Measurements from ENCODE around the gene DYSF. TPM values are rescaled to one million over a fixed set of nuclear protein-coding genes. Genes with fewer than 3 reads are reported as not detected.

Gene DYSF
- total and polyA plus RNA-seq, 2 donors from 2014 or later: 11.3 to 19.8 TPM

DNA sequence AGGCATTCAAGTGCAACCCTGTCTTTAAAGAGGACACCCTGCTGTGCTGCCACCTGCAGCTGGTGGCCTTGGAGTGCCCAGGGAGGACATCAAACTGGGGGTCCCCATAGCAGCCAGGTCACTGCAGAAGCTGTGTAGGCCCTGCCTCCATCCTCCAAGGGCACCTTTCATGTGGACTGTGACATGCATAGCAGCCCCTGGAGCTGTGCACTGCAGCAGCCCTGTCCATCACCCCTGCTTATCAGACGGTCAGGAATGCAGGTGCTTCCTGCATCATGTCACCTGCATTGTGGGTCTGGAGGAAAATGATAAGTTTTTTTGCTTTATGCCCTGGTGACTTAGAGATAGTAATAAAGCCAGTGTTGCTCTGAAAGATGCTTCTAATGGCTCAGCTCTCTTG is 155.7 kb downstream of the DYSF start:
- FAIRE-seq (no peak), DNase-seq (peak in 2 of 5 donors; percentile 19 to 26)
- no peaks in the 10 kb centered on the region for H3K27me3 ChIP-seq (ENCODE audit: control insufficient read depth, insufficient read depth, low read length)
- no peak overlapping the region for H3K4me3 ChIP-seq (ENCODE audit: low read length in 3 of 3)
- no peaks in the 10 kb centered on the region for H3K9me3 ChIP-seq (ENCODE audit: control insufficient read depth in 2 of 3, insufficient read depth in 1 of 3, low read length in 3 of 3)
- peaks cover 0 to 2% (median 0%) of the 10 kb centered on the region in 3 donors for H3K4me1 ChIP-seq (ENCODE audit: control insufficient read depth in 2 of 3, insufficient read depth in 2 of 3, low read depth in 1 of 3, low read length in 3 of 3)
- no peaks in the 10 kb centered on the region for H3K36me3 ChIP-seq (ENCODE audit: control insufficient read depth in 2 of 3, insufficient read depth in 3 of 3, low read length in 3 of 3)
- no peak overlapping the region for H3K9ac ChIP-seq (ENCODE audit: low read length in 3 of 3)
- intact Hi-C loops (cut with DNase I): no loop called here
- TF ChIP-seq CTCF (IDR thresholded peaks at IDR 0.05; ENCODE audit: borderline replicate concordance, extremely low read depth, insufficient read depth): no peak
- H3K27ac ChIP-seq (ENCODE audit: low read depth in 2 of 2, low read length in 2 of 2): no peak overlapping the region

DNA sequence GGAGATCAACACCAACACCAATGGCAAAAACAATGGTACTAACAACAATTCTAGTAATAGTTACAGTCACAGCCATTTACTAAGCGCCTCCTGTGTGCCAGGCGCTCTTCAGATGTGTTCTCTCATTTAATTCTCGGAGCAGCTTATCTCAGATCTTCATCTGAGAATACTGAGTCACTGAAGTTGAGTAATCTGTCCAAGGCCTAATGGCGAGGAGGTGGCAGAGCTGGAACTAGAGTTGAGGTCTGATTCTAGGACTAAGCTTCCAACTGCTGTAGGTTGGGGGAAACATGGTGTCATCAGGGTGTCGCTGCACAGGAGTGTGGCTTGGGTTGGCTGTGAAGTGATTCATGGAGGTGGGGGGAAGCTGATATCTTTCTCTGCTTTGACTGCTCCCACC is 156.1 kb downstream of the DYSF start:
- H3K4me3 ChIP-seq (ENCODE audit: low read length in 3 of 3): no peak overlapping the region
- H3K4me1 ChIP-seq (ENCODE audit: control insufficient read depth in 2 of 3, insufficient read depth in 2 of 3, low read depth in 1 of 3, low read length in 3 of 3): peaks cover 0 to 3% (median 0%) of the 10 kb centered on the region in 3 donors
- DNase-seq: peak in 1 of 5 donors; percentile 18
- no peaks in the 10 kb centered on the region for H3K9me3 ChIP-seq (ENCODE audit: control insufficient read depth in 2 of 3, insufficient read depth in 1 of 3, low read length in 3 of 3)
- intact Hi-C loops (cut with DNase I): no loop called here
- no peaks in the 10 kb centered on the region for H3K36me3 ChIP-seq (ENCODE audit: control insufficient read depth in 2 of 3, insufficient read depth in 3 of 3, low read length in 3 of 3)
- FAIRE-seq: no peak
- no peak for TF ChIP-seq CTCF (IDR thresholded peaks at IDR 0.05; ENCODE audit: borderline replicate concordance, extremely low read depth, insufficient read depth)
- no peaks in the 10 kb centered on the region for H3K27me3 ChIP-seq (ENCODE audit: control insufficient read depth, insufficient read depth, low read length)
- no peak overlapping the region for H3K27ac ChIP-seq (ENCODE audit: low read depth in 2 of 2, low read length in 2 of 2)
- H3K9ac ChIP-seq (ENCODE audit: low read length in 3 of 3): no peak overlapping the region

DNA sequence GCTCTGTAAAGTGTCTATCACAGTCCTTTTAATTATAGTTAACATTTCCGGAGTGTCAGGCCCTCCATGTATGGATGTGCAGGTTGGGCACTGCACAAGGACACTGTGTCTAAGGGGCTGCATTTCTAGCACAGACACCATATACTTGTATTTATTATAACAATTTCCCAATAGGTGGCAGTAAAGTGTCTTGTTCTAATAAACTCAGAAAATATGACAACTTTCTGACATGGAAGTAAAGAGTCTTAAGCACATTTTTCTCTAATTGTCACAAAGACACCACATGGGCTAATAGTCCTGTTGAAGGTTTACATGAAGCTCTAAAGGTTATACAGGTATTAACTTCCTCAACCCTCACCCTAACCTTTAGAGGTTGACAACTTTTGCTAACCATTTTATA is 156.6 kb downstream of the DYSF start:
- peak in 1 of 5 donors; percentile 65 for DNase-seq
- Histone ChIP-seq H3K4me3 (ENCODE audit: low read length in 3 of 3) (no peak overlapping the region), H3K4me1 (ENCODE audit: control insufficient read depth in 2 of 3, insufficient read depth in 2 of 3, low read depth in 1 of 3, low read length in 3 of 3) (peaks cover 0 to 4% (median 0%) of the 10 kb centered on the region in 3 donors), H3K27me3 (ENCODE audit: control insufficient read depth, insufficient read depth, low read length) (no peaks in the 10 kb centered on the region), H3K36me3 (ENCODE audit: control insufficient read depth in 2 of 3, insufficient read depth in 3 of 3, low read length in 3 of 3) (no peaks in the 10 kb centered on the region), H3K27ac (ENCODE audit: low read depth in 2 of 2, low read length in 2 of 2) (no peak overlapping the region), H3K9ac (ENCODE audit: low read length in 3 of 3) (no peak overlapping the region), H3K9me3 (ENCODE audit: control insufficient read depth in 2 of 3, insufficient read depth in 1 of 3, low read length in 3 of 3) (no peaks in the 10 kb centered on the region)
- no peak for FAIRE-seq
- no peak for TF ChIP-seq CTCF (IDR thresholded peaks at IDR 0.05; ENCODE audit: borderline replicate concordance, extremely low read depth, insufficient read depth)
- intact Hi-C loops (cut with DNase I): no loop called here

- Histone ChIP-seq H3K27ac (ENCODE audit: low read depth in 2 of 2, low read length in 2 of 2) (no peak overlapping the region), H3K9me3 (ENCODE audit: control insufficient read depth in 2 of 3, insufficient read depth in 1 of 3, low read length in 3 of 3) (no peaks in the 10 kb centered on the region), H3K9ac (ENCODE audit: low read length in 3 of 3) (no peak overlapping the region), H3K4me1 (ENCODE audit: control insufficient read depth in 2 of 3, insufficient read depth in 2 of 3, low read depth in 1 of 3, low read length in 3 of 3) (peaks cover 0 to 10% (median 0%) of the 10 kb centered on the region in 3 donors), H3K36me3 (ENCODE audit: control insufficient read depth in 2 of 3, insufficient read depth in 3 of 3, low read length in 3 of 3) (no peaks in the 10 kb centered on the region), H3K4me3 (ENCODE audit: low read length in 3 of 3) (no peak overlapping the region), H3K27me3 (ENCODE audit: control insufficient read depth, insufficient read depth, low read length) (no peaks in the 10 kb centered on the region)
- FAIRE-seq: no peak
- TF ChIP-seq CTCF (IDR thresholded peaks at IDR 0.05; ENCODE audit: borderline replicate concordance, extremely low read depth, insufficient read depth): no peak
- intact Hi-C loops (cut with DNase I): no loop called here
- peak in 2 of 5 donors; percentile 21 to 38 for DNase-seq
Measured at GRCh38 chr2:71610671-71611070, 157.3 kb downstream of the DYSF start.

All from kidney (tissue), 14 donors.